Measurements from ENCODE around the gene PDZRN3. TPM values are rescaled to one million over a fixed set of nuclear protein-coding genes. Genes with fewer than 3 reads are reported as not detected.

Gene PDZRN3
- polyA plus RNA-seq, 1 of the 3 experiments (the other 2 are of a cell fraction), result 10.3 TPM

DNA sequence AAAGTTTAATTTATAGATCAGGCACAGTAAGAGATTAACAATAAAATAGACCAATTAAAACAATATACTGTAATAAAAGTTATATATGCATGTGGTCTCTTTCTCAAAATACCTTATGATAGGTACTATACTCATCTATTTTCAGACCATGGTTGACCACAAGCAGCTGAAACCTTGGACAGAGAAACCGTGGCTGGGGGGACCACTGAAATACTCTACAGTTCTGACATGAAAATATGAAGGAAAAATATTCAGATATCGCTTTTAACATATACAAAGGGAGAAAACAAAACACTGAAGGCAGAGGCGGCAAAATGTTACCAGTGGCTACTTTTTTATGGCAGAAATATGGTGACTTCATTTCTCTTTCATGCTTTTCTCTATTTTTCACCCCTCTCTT is 114.0 kb downstream of the PDZRN3 start:
- no peak for DNase-seq
- H3K9me2 ChIP-seq, result no peaks in the 10 kb centered on the region
- H3K4me2 ChIP-seq, result no peak overlapping the region
- peaks cover 9 to 14% of the 10 kb centered on the region in 2 experiments for H3K4me1 ChIP-seq (ENCODE audit: control insufficient read depth in 1 of 2, insufficient read depth in 2 of 2, low read depth in 1 of 2, low read length in 1 of 2)
- H3K36me3 ChIP-seq (replicated peaks in 1 of 2; ENCODE audit: control insufficient read depth in 1 of 2, insufficient read depth in 2 of 2, low read length in 1 of 2), result peaks cover 0 to 3% of the 10 kb centered on the region in 2 experiments
- H3K9me3 ChIP-seq, result no peaks in the 10 kb centered on the region
- 82% methylated on average over 3 of the region's 3 CpGs for WGBS (ENCODE audit: low lambda C conversion rate)
- no peak overlapping the region for H2AFZ ChIP-seq (ENCODE audit: low read depth)
- H3K79me2 ChIP-seq (ENCODE audit: insufficient read depth), result peaks cover 83% of the 10 kb centered on the region
- no peaks in the 10 kb centered on the region; the same call in 1 of the 2 replicates for H4K20me1 ChIP-seq (ENCODE audit: insufficient read depth)
- POLR2A ChIA-PET, result no interaction called here
- H3K9ac ChIP-seq, result no peak overlapping the region
- H3K27me3 ChIP-seq (ENCODE audit: insufficient read depth), result no peaks in the 10 kb centered on the region
- no peak overlapping the region for H3K4me3 ChIP-seq (ENCODE audit: low read depth in 2 of 2, low read length in 1 of 2)
- TF ChIP-seq, protein P1, sequence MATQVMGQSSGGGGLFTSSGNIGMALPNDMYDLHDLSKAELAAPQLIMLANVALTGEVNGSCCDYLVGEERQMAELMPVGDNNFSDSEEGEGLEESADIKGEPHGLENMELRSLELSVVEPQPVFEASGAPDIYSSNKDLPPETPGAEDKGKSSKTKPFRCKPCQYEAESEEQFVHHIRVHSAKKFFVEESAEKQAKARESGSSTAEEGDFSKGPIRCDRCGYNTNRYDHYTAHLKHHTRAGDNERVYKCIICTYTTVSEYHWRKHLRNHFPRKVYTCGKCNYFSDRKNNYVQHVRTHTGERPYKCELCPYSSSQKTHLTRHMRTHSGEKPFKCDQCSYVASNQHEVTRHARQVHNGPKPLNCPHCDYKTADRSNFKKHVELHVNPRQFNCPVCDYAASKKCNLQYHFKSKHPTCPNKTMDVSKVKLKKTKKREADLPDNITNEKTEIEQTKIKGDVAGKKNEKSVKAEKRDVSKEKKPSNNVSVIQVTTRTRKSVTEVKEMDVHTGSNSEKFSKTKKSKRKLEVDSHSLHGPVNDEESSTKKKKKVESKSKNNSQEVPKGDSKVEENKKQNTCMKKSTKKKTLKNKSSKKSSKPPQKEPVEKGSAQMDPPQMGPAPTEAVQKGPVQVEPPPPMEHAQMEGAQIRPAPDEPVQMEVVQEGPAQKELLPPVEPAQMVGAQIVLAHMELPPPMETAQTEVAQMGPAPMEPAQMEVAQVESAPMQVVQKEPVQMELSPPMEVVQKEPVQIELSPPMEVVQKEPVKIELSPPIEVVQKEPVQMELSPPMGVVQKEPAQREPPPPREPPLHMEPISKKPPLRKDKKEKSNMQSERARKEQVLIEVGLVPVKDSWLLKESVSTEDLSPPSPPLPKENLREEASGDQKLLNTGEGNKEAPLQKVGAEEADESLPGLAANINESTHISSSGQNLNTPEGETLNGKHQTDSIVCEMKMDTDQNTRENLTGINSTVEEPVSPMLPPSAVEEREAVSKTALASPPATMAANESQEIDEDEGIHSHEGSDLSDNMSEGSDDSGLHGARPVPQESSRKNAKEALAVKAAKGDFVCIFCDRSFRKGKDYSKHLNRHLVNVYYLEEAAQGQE (IDR thresholded peaks at IDR 0.05; ENCODE audit: low read depth, low read length), result peak; percentile 66; the same call in 1 of the 2 replicates
- no peak for TF ChIP-seq FOXJ3 (CRISPR knock-in tag; IDR thresholded peaks at IDR 0.05)
- no peaks in the 10 kb centered on the region for H3F3A ChIP-seq (replicated peaks; ENCODE audit: insufficient read depth)
- H3K27ac ChIP-seq (ENCODE audit: low read depth in 2 of 2, low read length in 1 of 2), result no peak overlapping the region
- CTCF ChIA-PET, result interaction anchor here (0.6 to 3.3 kb wide), 7 partner anchors 8 to 1701 kb away, joined by 3 to 11 read pairs (median 3); partner anchors contain the start of gene PDZRN3

DNA sequence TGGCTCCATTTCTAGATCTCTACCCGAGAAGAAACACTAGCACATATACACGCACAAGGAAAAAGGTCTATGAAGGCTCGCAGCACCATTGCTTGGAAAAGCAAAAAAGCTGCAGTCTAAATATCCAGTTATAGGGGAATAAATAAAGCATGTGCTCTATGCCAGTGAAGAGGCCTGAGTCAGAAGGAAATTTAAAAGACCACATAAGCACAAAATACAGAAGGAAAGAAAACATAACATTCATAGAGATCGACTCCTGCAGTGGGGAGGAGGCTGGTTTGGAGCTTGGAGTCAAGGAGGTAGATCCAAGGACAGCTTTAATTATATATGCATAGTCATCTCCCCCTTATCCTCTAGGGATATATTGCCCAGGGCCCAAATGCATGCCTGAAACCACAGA is 114.4 kb downstream of the PDZRN3 start:
- ChIA-PET POLR2A (no interaction called here), CTCF (interaction anchor here (0.6 to 1.9 kb wide), 5 partner anchors 59 to 1701 kb away, joined by 3 to 8 read pairs (median 3); partner anchors contain the start of gene PDZRN3)
- H3K27ac ChIP-seq (ENCODE audit: low read depth in 2 of 2, low read length in 1 of 2), result no peak overlapping the region
- peaks cover 9 to 16% of the 10 kb centered on the region in 2 experiments for H3K4me1 ChIP-seq (ENCODE audit: control insufficient read depth in 1 of 2, insufficient read depth in 2 of 2, low read depth in 1 of 2, low read length in 1 of 2)
- peaks cover 0 to 3% of the 10 kb centered on the region in 2 experiments for H3K36me3 ChIP-seq (replicated peaks in 1 of 2; ENCODE audit: control insufficient read depth in 1 of 2, insufficient read depth in 2 of 2, low read length in 1 of 2)
- no peak overlapping the region for H3K9ac ChIP-seq
- H3K79me2 ChIP-seq (ENCODE audit: insufficient read depth), result peaks cover 87% of the 10 kb centered on the region
- no peak for DNase-seq
- H4K20me1 ChIP-seq (ENCODE audit: insufficient read depth), result no peaks in the 10 kb centered on the region; the same call in 1 of the 2 replicates
- H3K9me2 ChIP-seq, result no peaks in the 10 kb centered on the region
- 86% methylated on average over 4 of the region's 4 CpGs for WGBS (ENCODE audit: low lambda C conversion rate)
- no peak overlapping the region for H3K4me2 ChIP-seq
- no peaks in the 10 kb centered on the region for H3F3A ChIP-seq (replicated peaks; ENCODE audit: insufficient read depth)
- no peaks in the 10 kb centered on the region for H3K9me3 ChIP-seq
- H3K27me3 ChIP-seq (ENCODE audit: insufficient read depth), result no peaks in the 10 kb centered on the region
- no peak overlapping the region for H2AFZ ChIP-seq (ENCODE audit: low read depth)
- no peak for TF ChIP-seq NFIC (IDR thresholded peaks at IDR 0.05; ENCODE audit: borderline replicate concordance)
- no peak for TF ChIP-seq EZH2phosphoT487 (IDR thresholded peaks at IDR 0.05; ENCODE audit: borderline replicate concordance, low read depth)
- no peak for TF ChIP-seq RFX5 (IDR thresholded peaks at IDR 0.05; ENCODE audit: low read length)
- TF ChIP-seq TCF12 (IDR thresholded peaks at IDR 0.05), result no peak
- no peak for TF ChIP-seq RAD21 (IDR thresholded peaks at IDR 0.05; ENCODE audit: low read length)
- TF ChIP-seq NRF1 (IDR thresholded peaks at IDR 0.05; ENCODE audit: low read depth, low read length), result no peak
- TF ChIP-seq RCOR1 (IDR thresholded peaks at IDR 0.05; ENCODE audit: low read length), result no peak
- no peak for TF ChIP-seq SMC3 (IDR thresholded peaks at IDR 0.05; ENCODE audit: low read depth, low read length)
- no peak for TF ChIP-seq MXI1 (IDR thresholded peaks at IDR 0.05; ENCODE audit: low read depth, low read length)
- no peak for TF ChIP-seq TAF1 (IDR thresholded peaks at IDR 0.05; ENCODE audit: borderline replicate concordance, low read depth, low read length)
- TF ChIP-seq, protein P2, sequence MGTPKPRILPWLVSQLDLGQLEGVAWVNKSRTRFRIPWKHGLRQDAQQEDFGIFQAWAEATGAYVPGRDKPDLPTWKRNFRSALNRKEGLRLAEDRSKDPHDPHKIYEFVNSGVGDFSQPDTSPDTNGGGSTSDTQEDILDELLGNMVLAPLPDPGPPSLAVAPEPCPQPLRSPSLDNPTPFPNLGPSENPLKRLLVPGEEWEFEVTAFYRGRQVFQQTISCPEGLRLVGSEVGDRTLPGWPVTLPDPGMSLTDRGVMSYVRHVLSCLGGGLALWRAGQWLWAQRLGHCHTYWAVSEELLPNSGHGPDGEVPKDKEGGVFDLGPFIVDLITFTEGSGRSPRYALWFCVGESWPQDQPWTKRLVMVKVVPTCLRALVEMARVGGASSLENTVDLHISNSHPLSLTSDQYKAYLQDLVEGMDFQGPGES (IDR thresholded peaks at IDR 0.05; ENCODE audit: low read depth, low read length), result no peak
- no peak for TF ChIP-seq SIN3A (IDR thresholded peaks at IDR 0.05; ENCODE audit: borderline replicate concordance, low read depth, low read length)
- TF ChIP-seq, protein P3, sequence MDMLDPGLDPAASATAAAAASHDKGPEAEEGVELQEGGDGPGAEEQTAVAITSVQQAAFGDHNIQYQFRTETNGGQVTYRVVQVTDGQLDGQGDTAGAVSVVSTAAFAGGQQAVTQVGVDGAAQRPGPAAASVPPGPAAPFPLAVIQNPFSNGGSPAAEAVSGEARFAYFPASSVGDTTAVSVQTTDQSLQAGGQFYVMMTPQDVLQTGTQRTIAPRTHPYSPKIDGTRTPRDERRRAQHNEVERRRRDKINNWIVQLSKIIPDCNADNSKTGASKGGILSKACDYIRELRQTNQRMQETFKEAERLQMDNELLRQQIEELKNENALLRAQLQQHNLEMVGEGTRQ (IDR thresholded peaks at IDR 0.05; ENCODE audit: borderline replicate concordance, low read depth, low read length), result no peak
- TF ChIP-seq FOSL2 (IDR thresholded peaks at IDR 0.05; ENCODE audit: borderline replicate concordance, low read depth), result no peak
- no peak for TF ChIP-seq YY1 (IDR thresholded peaks at IDR 0.05; ENCODE audit: low read depth)
- no peak for TF ChIP-seq GATA2 (CRISPR knock-in tag; IDR thresholded peaks at IDR 0.05)
- no peak for TF ChIP-seq FOXM1 (IDR thresholded peaks at IDR 0.05; ENCODE audit: low read depth)
- TF ChIP-seq GABPA (IDR thresholded peaks at IDR 0.05; ENCODE audit: low read depth), result no peak
- no peak for TF ChIP-seq EP300 (IDR thresholded peaks at IDR 0.05; ENCODE audit: borderline replicate concordance in 1 of 2, low read depth in 1 of 2, low read length in 1 of 2)
- no peak for TF ChIP-seq ELF1 (IDR thresholded peaks at IDR 0.05)
- H3K4me3 ChIP-seq (ENCODE audit: low read depth in 2 of 2, low read length in 1 of 2), result no peak overlapping the region

Measured in SK-N-SH (cell line).